PC-3 (cell line): Measurements from ENCODE around the gene CMBL.

Experiments
- CTCF ChIP-seq: fragments of 300-600 bp; sonication (generic); conservative IDR thresholded peaks from 2 replicates; pipeline ENCODE4 v1.5.1; 2017; ENCODE audit warnings: antibody characterized with exemption, low read depth, mild to moderate bottlenecking, low read length
- EZH2 ChIP-seq: fragments of 300-600 bp; sonication (generic); IDR thresholded peaks from one replicate; pipeline ENCODE4 v1.6.1; 2017; ENCODE audit warnings: antibody characterized with exemption, mild to moderate bottlenecking, low read length; ENCODE audit not compliant: unreplicated experiment

GRCh38 chr5:10275991-10276390 is 31.7 kb downstream of the CMBL start:
- TF ChIP-seq CTCF (no peak), EZH2 (no peak)
